Activated T-cell treated with anti-CD3 and anti-CD28 coated beads, Interleukin-2, amount 50 U/mL, for 72 hours (primary cell): ENCODE data around the gene RALB. TPM values are rescaled to one million over a fixed set of nuclear protein-coding genes. Genes with fewer than 3 reads are reported as not detected.

Experiments used
- ATAC-seq, 2 donors: fragments of 150-1000 bp; cut with Tn5 transposase; replicated peaks in 1 of 2; 2 replicates each; pipeline ENCODE4 v1.10.0; 2021; ENCODE audit warnings: moderate library complexity in 2 of 2, mild to moderate bottlenecking in 1 of 2
- DNase-seq, 2 donors: peaks; one replicate each; pipeline ENCODE4 v3.0.0; 2021 to 2022; ENCODE audit warnings: mixed read lengths in 1 of 2
- H3K27ac Mint-ChIP-seq: one replicate; pipeline ENCODE4 v1.8.0; 2022; ENCODE audit warnings: mild to moderate bottlenecking, moderate library complexity, mixed read lengths
- H3K27me3 Mint-ChIP-seq: one replicate; pipeline ENCODE4 v1.8.0; 2022; ENCODE audit warnings: low read depth, mixed read lengths
- H3K36me3 Mint-ChIP-seq, 2 donors: one replicate each; pipeline ENCODE4 v1.8.0; 2022; ENCODE audit warnings: mixed read lengths in 2 of 2, mild to moderate bottlenecking in 1 of 2; ENCODE audit not compliant: insufficient read depth in 2 of 2
- H3K4me1 Mint-ChIP-seq: one replicate; pipeline ENCODE4 v1.8.0; 2022; ENCODE audit warnings: low read depth, mixed read lengths
- H3K4me3 Mint-ChIP-seq, 2 donors: one replicate each; pipeline ENCODE4 v1.8.0; 2022; ENCODE audit warnings: mild to moderate bottlenecking in 2 of 2, mixed read lengths in 2 of 2, moderate library complexity in 2 of 2
- H3K9me3 Mint-ChIP-seq, 2 donors: one replicate each; pipeline ENCODE4 v1.8.0; 2022; ENCODE audit warnings: mixed read lengths in 2 of 2
- total RNA-seq, 2 donors: library from RNA; stranded (reverse); gene quantifications; one replicate each; pipeline ENCODE4 v1.2.3, GENCODE V29; 2022

RALB gene, protein sequence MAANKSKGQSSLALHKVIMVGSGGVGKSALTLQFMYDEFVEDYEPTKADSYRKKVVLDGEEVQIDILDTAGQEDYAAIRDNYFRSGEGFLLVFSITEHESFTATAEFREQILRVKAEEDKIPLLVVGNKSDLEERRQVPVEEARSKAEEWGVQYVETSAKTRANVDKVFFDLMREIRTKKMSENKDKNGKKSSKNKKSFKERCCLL
- 10 to 100 TPM; 52.9 to 53.1 TPM for total RNA-seq

DNA sequence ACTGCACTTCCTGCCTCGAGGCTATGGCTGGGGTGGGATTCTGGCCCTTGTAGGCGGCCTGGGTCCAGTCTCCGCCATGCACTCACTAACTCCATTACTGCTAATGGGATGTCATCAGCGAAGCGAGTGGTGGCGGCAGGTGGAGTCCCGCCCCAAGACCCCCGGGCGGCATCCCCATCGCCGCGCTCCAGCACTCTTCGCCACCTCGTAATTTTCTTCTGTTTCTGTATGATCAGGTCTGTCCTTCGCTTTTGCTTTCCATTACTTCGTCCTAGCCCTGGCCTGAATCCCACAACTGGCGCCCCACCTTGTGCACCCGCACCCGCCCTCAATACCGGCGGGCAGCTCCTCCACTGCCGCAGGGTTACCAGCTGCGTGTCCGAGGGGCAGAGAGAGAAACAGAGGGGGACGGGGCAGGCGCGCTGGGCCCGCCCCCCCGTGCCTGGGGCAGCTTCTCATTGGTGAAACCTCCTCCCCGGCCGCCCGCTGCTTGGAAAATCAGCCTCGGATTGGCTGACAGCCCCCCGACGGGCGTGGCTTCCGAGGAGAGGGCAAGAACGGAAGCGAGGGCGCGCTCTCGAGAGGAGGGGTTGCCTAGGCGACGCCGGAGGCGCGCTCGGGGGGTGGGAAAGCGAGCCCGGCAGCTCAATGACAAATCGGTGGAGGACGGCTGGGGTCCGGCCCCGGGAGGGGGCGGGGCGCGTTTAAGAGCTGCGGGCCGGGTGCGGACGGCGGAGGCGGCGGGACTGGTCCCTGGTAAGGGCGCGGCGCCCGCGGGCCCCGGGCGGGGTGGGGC is at the start of gene RALB:
RALB (plus strand) TSS at position 628 of the 796 bp plus-strand sequence. CDS start 25,813 bp downstream, outside the sequence.
- H3K9me3 Mint-ChIP-seq: no peaks in the 10 kb centered on the region
- DNase-seq (peak; percentile 99), ATAC-seq (peak; percentile 91 to 94)
- H3K4me3 Mint-ChIP-seq: peak within 1 kb of the TSS; percentile 100
- peaks cover 9 to 10% of the 10 kb centered on the region in 2 donors for H3K36me3 Mint-ChIP-seq
- peak within 1 kb of the TSS; percentile 94 for H3K27ac Mint-ChIP-seq
- peaks cover 26% of the 10 kb centered on the region for H3K27me3 Mint-ChIP-seq
- H3K4me1 Mint-ChIP-seq: peaks cover 59% of the 10 kb centered on the region

DNA sequence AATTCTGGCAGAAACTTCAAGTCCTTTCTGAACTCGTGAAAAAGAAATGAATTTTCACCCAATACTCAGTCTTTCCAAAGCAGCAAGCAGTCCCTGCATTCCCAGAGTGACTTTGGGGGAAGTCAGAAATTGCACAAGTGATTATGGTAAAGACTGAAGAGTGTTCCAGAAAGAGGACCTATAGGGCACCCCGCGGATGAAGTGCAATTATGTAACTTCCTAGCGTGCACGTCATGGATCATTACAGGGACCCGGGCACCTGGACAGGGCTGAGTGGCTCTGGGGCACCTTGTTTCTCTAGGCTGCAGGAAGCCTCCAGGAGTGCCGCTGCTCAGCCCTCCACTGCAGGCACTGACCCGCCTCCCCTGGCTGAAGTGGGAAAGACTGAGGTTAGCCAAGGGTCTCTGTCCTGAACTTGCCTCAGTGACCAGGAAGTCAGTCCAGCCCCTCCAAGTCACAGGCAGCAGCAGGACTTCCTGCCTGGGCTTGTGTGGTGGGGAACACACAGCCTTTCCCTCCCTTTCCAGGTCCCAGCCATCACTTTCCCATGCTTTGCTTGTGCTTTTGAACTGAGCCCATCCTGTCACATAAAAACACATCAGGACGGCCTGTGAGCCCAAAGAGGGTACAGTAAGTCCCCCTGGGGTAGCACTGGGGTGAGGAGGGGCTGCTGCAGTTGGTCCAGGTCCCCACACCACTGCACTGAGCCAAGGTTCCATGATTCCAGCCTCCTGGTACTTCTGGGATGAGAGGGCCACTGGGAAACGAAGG is 49.2 kb upstream of the RALB start:
- Mint-ChIP-seq H3K4me1 (no peaks in the 10 kb centered on the region), H3K27ac (no peak overlapping the region), H3K4me3 (no peak overlapping the region), H3K27me3 (no peaks in the 10 kb centered on the region), H3K36me3 (peaks cover 2% of the 10 kb centered on the region in 2 donors), H3K9me3 (peaks cover 2% of the 10 kb centered on the region in 2 donors)
- DNase-seq (no peak), ATAC-seq (no peak)

DNA sequence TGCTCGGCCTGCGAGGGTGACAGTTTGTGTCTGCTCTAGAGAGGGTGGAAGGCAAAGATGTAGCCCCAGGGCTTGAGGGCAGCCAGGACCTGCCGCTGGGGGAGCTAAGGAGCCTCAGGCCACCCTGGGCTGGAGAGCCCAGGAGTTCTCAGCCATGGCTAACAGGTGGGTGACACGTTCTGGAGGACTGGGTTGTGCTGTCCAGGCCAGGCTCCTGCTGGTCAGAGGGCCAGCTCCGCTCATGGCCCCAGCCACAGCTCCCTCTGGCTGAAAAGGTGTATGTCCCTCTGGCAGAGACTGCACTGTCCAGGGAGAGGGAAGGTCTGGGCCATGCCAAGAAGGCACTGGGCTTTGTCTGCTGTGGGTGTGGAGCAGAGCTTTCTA is 48.6 kb upstream of the RALB start:
- H3K4me3 Mint-ChIP-seq: no peak overlapping the region
- H3K36me3 Mint-ChIP-seq: peaks cover 0 to under 1% of the 10 kb centered on the region in 2 donors
- H3K4me1 Mint-ChIP-seq: no peaks in the 10 kb centered on the region
- DNase-seq (no peak), ATAC-seq (peak in 1 of 2 donors; percentile 13)
- H3K9me3 Mint-ChIP-seq: peaks cover 0 to under 1% of the 10 kb centered on the region in 2 donors
- no peaks in the 10 kb centered on the region for H3K27me3 Mint-ChIP-seq
- H3K27ac Mint-ChIP-seq: no peak overlapping the region

DNA sequence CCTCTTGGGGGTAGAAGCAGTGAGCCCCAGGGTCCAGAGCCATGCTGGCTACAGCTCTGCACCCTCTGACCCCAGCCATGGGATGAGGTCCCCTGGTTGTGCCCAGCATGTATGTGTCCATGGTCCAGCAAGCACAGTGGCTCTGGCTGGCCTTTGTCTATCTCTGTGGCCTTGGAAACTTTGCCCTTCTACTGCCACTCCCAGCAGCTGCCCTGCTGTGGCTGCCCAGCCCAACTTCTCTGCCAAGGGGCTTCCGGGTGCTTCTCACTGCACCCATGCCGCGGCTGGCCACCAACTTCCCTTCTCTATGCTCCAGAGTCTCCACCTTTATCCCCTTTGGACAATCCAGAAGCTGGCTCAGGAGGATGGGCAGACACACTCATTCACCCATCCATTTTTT is 48.2 kb upstream of the RALB start:
- no peaks in the 10 kb centered on the region for H3K9me3 Mint-ChIP-seq
- peaks cover 2% of the 10 kb centered on the region for H3K4me1 Mint-ChIP-seq
- no peaks in the 10 kb centered on the region for H3K36me3 Mint-ChIP-seq
- H3K4me3 Mint-ChIP-seq: no peak overlapping the region
- no peak overlapping the region for H3K27ac Mint-ChIP-seq
- no peak for DNase-seq
- H3K27me3 Mint-ChIP-seq: no peaks in the 10 kb centered on the region
- no peak for ATAC-seq

DNA sequence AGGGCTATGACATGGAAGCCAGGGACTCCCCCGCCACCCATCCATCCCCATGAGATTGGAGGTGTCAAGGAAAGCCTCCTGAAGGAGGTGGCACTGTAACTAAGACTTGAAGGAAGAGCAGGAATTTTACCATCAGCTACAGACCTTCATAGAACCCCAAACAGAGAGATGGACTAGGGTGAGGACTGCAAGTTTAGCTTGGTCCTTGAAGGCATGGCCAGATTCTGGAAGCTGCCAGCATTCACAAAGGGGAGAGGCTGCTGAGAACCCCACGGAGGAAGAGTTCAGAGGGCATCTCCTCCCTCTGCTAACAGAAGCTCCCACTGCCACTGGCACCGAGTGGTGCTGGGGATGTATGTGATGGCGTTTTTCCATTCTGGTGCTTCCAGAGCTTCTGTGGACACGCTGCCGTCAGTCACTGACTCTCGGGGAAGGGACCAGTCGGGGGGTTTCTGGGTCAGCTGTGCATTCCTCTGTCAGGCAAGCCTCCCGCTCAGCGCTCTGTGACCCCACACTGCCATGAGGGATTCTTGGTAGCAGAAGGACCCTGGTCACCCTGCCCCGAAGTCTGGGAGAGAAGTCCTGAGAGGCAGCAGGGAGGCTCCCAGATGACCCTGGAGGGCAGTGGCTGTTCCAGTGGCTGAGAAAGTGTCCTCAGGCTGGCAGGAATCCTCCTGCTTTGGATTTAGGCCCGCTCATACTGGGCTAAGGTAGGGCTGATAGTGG is 47.5 kb upstream of the RALB start:
- ATAC-seq: no peak
- Mint-ChIP-seq H3K9me3 (no peaks in the 10 kb centered on the region), H3K4me1 (peaks cover 6% of the 10 kb centered on the region), H3K27ac (no peak overlapping the region), H3K36me3 (no peaks in the 10 kb centered on the region), H3K27me3 (no peaks in the 10 kb centered on the region), H3K4me3 (no peak overlapping the region)
- no peak for DNase-seq

DNA sequence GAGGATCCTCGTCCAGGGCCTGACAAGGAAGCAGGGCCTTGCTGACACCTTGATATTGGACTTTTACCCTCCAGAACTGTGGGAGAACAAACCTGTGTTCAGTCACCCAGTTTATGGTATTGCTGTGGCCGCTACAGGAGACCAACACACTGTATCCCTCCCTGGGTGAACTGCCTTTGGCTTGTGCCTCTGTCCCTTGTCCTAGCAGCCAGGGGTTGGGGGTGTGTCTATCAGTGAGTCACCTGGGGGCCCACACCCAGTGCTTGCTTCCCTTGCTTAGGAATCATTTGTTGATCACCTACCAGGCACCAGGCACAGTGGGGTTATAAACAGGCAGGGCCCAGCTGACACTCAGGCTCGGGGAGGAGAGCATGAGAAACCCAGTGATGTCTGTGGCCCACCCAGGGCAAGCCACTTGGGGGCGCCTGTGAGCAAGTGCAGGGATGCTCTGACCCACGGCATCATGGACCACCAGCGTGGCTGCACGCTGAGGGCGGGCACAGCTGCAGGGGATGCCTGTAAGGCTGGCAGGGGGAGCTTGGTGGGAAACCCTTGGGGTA is 46.5 kb upstream of the RALB start:
- ATAC-seq (peak; percentile 58 to 61), DNase-seq (peak; percentile 46 to 67)
- Mint-ChIP-seq H3K9me3 (no peaks in the 10 kb centered on the region), H3K4me3 (no peak overlapping the region), H3K27ac (no peak overlapping the region), H3K27me3 (no peaks in the 10 kb centered on the region), H3K4me1 (peaks cover 16% of the 10 kb centered on the region), H3K36me3 (no peaks in the 10 kb centered on the region)

DNA sequence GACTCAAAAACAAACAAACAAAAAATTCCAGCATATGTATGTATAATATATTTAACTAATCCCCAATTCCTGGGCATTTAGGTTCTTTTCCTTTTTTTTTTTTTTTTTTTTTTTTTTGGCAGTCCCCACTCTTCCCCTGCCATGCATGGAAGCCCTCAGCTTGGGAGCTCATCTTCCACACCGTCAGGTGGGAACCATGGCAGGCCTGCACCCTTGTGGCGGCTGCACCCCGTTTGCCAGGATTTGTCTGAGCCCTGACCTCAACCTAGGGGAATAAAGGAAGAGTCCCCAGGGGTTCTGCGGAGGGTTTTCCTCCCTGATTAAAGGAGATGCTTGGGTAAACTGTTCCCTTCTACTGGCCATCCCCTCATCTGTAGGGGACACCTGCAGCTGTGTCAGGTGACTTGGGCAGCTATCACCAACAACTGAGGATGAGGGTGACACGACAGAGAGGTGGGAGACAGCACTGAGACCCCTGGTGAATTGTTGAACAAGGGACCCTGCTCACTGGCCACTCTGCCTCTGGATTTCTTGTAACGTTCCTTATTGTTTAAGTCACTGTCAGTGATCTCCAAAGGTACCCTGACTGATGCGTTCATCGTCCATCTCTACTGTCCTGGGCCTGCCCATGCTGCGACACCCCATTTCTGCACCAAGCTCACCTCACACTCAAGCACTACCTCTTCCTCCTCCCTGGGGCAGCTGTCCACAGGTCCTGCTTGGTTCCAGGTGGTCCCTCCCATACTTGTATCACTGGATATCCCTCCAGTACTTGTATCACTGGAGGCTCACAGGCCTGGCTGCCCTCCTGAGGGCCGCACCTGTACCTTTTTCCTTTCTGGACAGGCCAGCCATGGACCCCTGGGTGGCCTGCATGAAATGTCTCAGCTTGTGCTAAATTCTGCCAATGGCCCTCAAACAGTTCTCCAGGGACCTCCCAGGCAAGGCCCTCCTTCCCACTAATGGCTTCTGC is 44.0 kb upstream of the RALB start:
- Mint-ChIP-seq H3K4me1 (peaks cover 17% of the 10 kb centered on the region), H3K9me3 (no peaks in the 10 kb centered on the region), H3K36me3 (no peaks in the 10 kb centered on the region), H3K27ac (no peak overlapping the region), H3K27me3 (no peaks in the 10 kb centered on the region), H3K4me3 (no peak overlapping the region)
- ATAC-seq (no peak), DNase-seq (no peak)

DNA sequence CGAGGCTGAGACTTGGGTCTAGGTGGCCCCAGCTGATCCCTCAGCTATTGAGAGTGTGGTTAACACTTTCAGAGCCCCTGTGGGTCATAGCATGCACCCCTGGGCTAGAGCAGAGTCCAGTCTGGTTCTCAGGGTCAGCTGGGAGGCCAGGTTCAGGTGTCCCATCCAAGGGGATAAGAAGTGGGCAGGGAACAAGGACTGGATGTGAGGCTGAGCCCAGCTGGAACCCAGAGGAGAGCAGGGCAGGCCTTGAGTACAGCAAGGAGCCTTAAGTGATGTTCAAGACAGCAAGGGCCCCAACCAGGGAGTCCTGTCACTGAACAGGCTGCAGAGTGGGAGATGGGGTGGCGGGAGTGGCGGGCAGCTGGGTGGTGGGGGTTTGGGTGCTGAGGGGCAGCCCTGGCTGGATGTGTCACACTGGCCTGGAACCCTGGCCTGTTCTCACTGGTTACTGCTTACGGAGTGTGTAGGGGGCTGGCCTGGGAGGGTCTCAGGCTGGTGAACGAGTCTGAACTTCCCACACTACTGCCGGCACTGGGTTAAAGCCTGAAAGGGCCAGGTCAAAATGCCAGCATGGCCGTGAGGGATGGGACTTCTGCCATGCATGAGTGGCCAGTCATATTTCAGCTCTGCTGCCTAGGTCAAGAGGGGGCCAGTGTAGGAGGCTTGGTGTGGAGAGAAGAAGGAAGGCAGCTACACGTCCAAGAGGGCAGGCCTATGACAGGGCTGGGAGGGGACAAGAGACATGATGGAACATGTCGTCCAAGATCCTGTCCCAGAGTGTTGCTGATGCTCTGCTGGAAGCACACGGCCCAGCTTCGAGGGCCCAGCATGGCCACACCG is 43.0 kb upstream of the RALB start:
- Mint-ChIP-seq H3K27me3 (no peaks in the 10 kb centered on the region), H3K4me3 (no peak overlapping the region), H3K4me1 (peaks cover 17% of the 10 kb centered on the region), H3K36me3 (no peaks in the 10 kb centered on the region), H3K9me3 (no peaks in the 10 kb centered on the region), H3K27ac (no peak overlapping the region)
- DNase-seq (no peak), ATAC-seq (peak in 1 of 2 donors; percentile 41)

DNA sequence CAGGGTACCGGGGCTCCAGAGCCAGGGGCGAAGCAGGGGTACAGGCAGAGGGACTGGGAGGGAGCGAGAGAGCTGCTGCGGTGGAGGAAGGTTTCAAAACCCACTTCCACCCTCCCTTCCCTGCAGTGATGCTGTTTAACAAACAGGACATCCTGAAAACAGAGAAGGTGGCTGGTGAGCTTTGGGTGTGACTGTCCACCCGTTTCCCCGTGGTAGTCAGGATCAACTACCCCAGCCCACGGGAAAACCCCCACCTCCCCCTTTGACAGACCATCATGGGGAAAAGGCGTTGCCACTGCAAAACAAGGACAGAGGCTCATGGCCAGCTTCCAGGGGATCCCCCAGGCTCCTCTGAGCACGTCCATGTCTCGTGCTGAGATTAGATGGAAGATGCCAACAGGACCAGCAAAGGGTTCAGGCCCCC is 42.4 kb upstream of the RALB start:
- H3K27me3 Mint-ChIP-seq: no peaks in the 10 kb centered on the region
- H3K9me3 Mint-ChIP-seq: no peaks in the 10 kb centered on the region
- H3K27ac Mint-ChIP-seq: no peak overlapping the region
- peaks cover 17% of the 10 kb centered on the region for H3K4me1 Mint-ChIP-seq
- peak overlapping the region in 1 of 2 donors; percentile 19 for H3K4me3 Mint-ChIP-seq
- peak in 1 of 2 donors; percentile 60 for ATAC-seq
- H3K36me3 Mint-ChIP-seq: no peaks in the 10 kb centered on the region
- no peak for DNase-seq

DNA sequence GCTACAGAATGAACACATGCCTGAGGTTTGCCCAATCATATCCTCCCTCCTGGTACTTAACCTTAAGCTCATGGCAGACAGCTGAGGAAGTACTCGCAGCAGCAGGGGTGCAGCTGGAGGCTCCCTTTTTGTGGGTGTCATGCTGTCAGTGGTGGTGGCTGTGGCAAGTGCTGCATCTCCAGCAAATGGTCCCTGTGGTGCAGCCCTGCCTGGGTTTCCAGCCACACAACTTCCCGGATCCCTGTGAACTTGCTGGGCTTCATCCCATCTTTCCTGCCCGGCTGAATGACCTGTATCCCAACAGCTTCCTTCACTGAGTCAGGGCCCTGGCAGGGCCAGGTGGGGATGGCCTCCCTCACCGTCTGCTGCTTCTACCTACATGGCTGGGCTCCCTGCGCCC is 34.5 kb upstream of the RALB start:
- DNase-seq (no peak), ATAC-seq (no peak)
- Mint-ChIP-seq H3K4me3 (no peak overlapping the region), H3K27ac (no peak overlapping the region), H3K27me3 (no peaks in the 10 kb centered on the region), H3K9me3 (peaks cover 3 to 8% of the 10 kb centered on the region in 2 donors), H3K36me3 (peaks cover 12 to 22% of the 10 kb centered on the region in 2 donors), H3K4me1 (peaks cover 25% of the 10 kb centered on the region)

DNA sequence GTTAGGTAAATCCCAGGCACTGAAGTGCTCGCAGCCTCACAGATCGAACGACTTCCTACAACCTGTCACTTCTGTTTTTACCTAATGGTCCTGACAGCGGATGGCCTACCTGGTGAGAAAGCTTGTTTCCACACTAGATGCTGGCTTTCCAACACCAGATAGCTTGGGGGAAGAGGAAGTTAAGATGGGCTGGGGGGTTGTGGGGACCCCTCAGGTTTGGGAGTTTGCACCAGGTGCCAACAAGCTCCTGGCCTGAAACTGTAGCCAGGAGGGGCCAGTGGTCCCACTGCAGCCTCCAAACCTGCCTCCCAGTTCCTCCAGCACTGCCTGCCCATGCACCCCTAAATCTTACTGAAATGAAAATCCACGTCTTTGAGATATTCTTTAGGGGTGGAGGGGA is 33.4 kb upstream of the RALB start:
- H3K36me3 Mint-ChIP-seq: peaks cover 12 to 22% of the 10 kb centered on the region in 2 donors
- no peak for ATAC-seq

More for the DNA sequence above, 33.4 kb upstream of the RALB start:
- H3K27ac Mint-ChIP-seq: no peak overlapping the region
- H3K27me3 Mint-ChIP-seq: no peaks in the 10 kb centered on the region
- H3K9me3 Mint-ChIP-seq: peaks cover 3 to 8% of the 10 kb centered on the region in 2 donors
- peaks cover 31% of the 10 kb centered on the region for H3K4me1 Mint-ChIP-seq
- no peak overlapping the region for H3K4me3 Mint-ChIP-seq
- DNase-seq: no peak
